GM12878 (cell line): ENCODE results near the gene GAPDHS. TPM values are rescaled to one million over a fixed set of nuclear protein-coding genes. Genes with fewer than 3 reads are reported as not detected.

Experiments
- ATAC-seq: fragments of 200-7000 bp; cut with Tn5 transposase; 3 replicates; pipeline ENCODE4 v1.9.1; 2020; ENCODE audit warnings: mild to moderate bottlenecking, moderate library complexity
- BruUV-seq: library from RNA; stranded (reverse); fragments of 400-500 nt; replicated peaks from 2 replicates; lab custom pipeline; 2021; lab: Mats Ljungman, UMichigan
- CTCF ChIA-PET: fragments of 300-600 bp; sonication (Branson Sonifier 250); formaldehyde crosslinking; extraction: SDS; loops from one replicate; lab custom pipeline; 2021; ENCODE audit warnings: inconsistent platforms; lab: Yijun Ruan, JAX
- POLR2A ChIA-PET: fragments of 350-600 bp; formaldehyde crosslinking; extraction: SDS; loops from one replicate; lab custom pipeline; 2021; ENCODE audit warnings: inconsistent platforms; lab: Charles Lee
- RAD21 ChIA-PET: fragments of 300-600 bp; sonication (Branson Sonifier 250); formaldehyde crosslinking; loops from one replicate; lab custom pipeline; 2023; ENCODE audit warnings: antibody characterized with exemption; ENCODE audit not compliant: unreplicated experiment; lab: Charles Lee
- SMC1A ChIA-PET: fragments of 300-600 bp; sonication (Branson Sonifier 250); formaldehyde crosslinking; loops from one replicate; lab custom pipeline; 2023; ENCODE audit not compliant: unreplicated experiment, uncharacterized antibody; lab: Charles Lee
- DNase-seq: peaks from one replicate; pipeline ENCODE4 v3.0.0-alpha.2; 2011; ENCODE audit warnings: low read depth, low spot score
- FAIRE-seq: peaks from 3 replicates; lab custom pipeline; 2011; peaks lifted over from hg19 to GRCh38; lab: Jason Lieb, UNC
- H2AFZ ChIP-seq: 2 replicates; pipeline ENCODE4 v1.6.0; 2011; ENCODE audit warnings: low read depth, low read length, control low read depth; ENCODE audit not compliant: control insufficient read depth
- H3K27ac ChIP-seq: 2 replicates; pipeline ENCODE4 v1.5.1; 2011; ENCODE audit warnings: control low read depth; ENCODE audit not compliant: control insufficient read depth, insufficient read depth
- H3K27me3 ChIP-seq, 2 experiments: replicated peaks in 1 of 2; 2 replicates each; pipeline versions ENCODE4 v1.6.0 to v1.6.1; 2011; ENCODE audit warnings: low read length in 1 of 2; ENCODE audit not compliant: control insufficient read depth in 2 of 2, insufficient read depth in 2 of 2
- H3K36me3 ChIP-seq, 2 experiments: 2 replicates each; pipeline ENCODE4 v1.5.1; 2011; ENCODE audit warnings: low read length in 1 of 2; ENCODE audit not compliant: control insufficient read depth in 2 of 2, insufficient read depth in 2 of 2
- H3K4me1 ChIP-seq: 2 replicates; pipeline ENCODE4 v1.6.1; 2011; ENCODE audit warnings: mild to moderate bottlenecking, low read length, moderate library complexity, mixed read lengths; ENCODE audit not compliant: control insufficient read depth, insufficient read depth
- H3K4me2 ChIP-seq: 2 replicates; pipeline ENCODE4 v1.6.0; 2011; ENCODE audit warnings: control low read depth; ENCODE audit not compliant: control insufficient read depth, insufficient read depth
- H3K4me3 ChIP-seq: fragments of 200-600 bp; sonication (generic); 2 replicates; pipeline ENCODE4 v1.5.1; 2016
- H3K79me2 ChIP-seq: 2 replicates; pipeline ENCODE4 v1.6.0; 2011; ENCODE audit warnings: low read length; ENCODE audit not compliant: control insufficient read depth, insufficient read depth
- H3K9ac ChIP-seq: 2 replicates; pipeline ENCODE4 v1.8.0; 2011; ENCODE audit warnings: low read length, control low read depth, mixed read lengths; ENCODE audit not compliant: control insufficient read depth, insufficient read depth
- H3K9me3 ChIP-seq: replicated peaks from 3 replicates; pipeline ENCODE4 v1.5.1; 2011; ENCODE audit warnings: mild to moderate bottlenecking, low read length; ENCODE audit not compliant: control insufficient read depth, insufficient read depth
- H4K20me1 ChIP-seq: 2 replicates; pipeline ENCODE4 v1.6.0; 2011; ENCODE audit not compliant: control insufficient read depth, insufficient read depth
- BMI1 ChIP-seq: fragments of 450-650 bp; IDR thresholded peaks from 2 replicates; pipeline ENCODE4 v1.6.1; 2016; ENCODE audit warnings: mild to moderate bottlenecking, moderate library complexity, borderline replicate concordance
- CREB1 ChIP-seq: IDR thresholded peaks from 2 replicates; pipeline ENCODE4 v1.6.1; 2012; ENCODE audit warnings: low read depth, mild to moderate bottlenecking, inconsistent platforms
- EZH2 ChIP-seq: IDR thresholded peaks from 2 replicates; pipeline ENCODE4 v1.6.1; 2012; ENCODE audit warnings: low read depth, mild to moderate bottlenecking, control low read depth, inconsistent platforms, low read length, borderline replicate concordance; ENCODE audit not compliant: control insufficient read depth
- MYC ChIP-seq: IDR thresholded peaks from 2 replicates; pipeline ENCODE4 v1.6.1; 2011; ENCODE audit warnings: mild to moderate bottlenecking, low read length, moderate library complexity, inconsistent platforms; ENCODE audit not compliant: insufficient read depth, insufficient replicate concordance, insufficient read length, severe bottlenecking
- PAX8 ChIP-seq: fragments of 450-650 bp; IDR thresholded peaks from 2 replicates; pipeline ENCODE4 v1.6.1; 2017; ENCODE audit warnings: mild to moderate bottlenecking, moderate library complexity
- RFX5 ChIP-seq: IDR thresholded peaks from 2 replicates; pipeline ENCODE4 v1.6.1; 2011; ENCODE audit warnings: low read depth, low read length, improper control_type of control experiment
- SREBF1 ChIP-seq: IDR thresholded peaks from 2 replicates; pipeline ENCODE4 v1.6.1; 2012; ENCODE audit warnings: mild to moderate bottlenecking, low read length
- WGBS: methylation state at CpG from one replicate; pipeline ENCODE4 v1.1.6; 2016; ENCODE audit warnings: low lambda C conversion rate; ENCODE audit not compliant: insufficient replicate concordance, insufficient coverage; ENCODE audit errors: missing lambda C conversion rate; 5-methylcytosine and 5-hydroxymethylcytosine counted together
- in situ Hi-C: fragments of 300-500 bp; cut with MboI; formaldehyde crosslinking; loops from 9 replicates; pipeline ENCODE4 v1.14.3; 2018; ENCODE audit warnings: mixed read lengths
- intact Hi-C: fragments of 100-400 bp; cut with micrococcal nuclease; formaldehyde crosslinking; loops from one replicate; pipeline ENCODE4 v1.14.2; 2022; ENCODE audit not compliant: unreplicated experiment
- polyA plus RNA-seq, 11 experiments: library from polyadenylated mRNA; depleted of rRNA in 4 of 11; unstranded in 6 of 11; stranded (reverse) in 5 of 11; fragments of >200 nt; fragmentation: Nextera tagmentation in 4 of 11; fragmentation: Illumina TruSeq in 1 of 11; extraction: Ambion mirVana in 4 of 11; extraction: Trizol in 1 of 11; gene quantifications; 1 replicate in 1 of 11; 2 replicates in 10 of 11; pipeline versions ENCODE4 v1.2.1 to v1.2.3, GENCODE V29; 2011 to 2016; ENCODE audit warnings: inconsistent platforms in 2 of 11, missing spikeins in 2 of 11, low read depth in 1 of 11
- total RNA-seq, 4 experiments: library from RNA; depleted of rRNA in 3 of 4; stranded (reverse); fragments of >200 nt in 3 of 4; fragmentation: Illumina TruSeq in 1 of 4; extraction: Trizol in 1 of 4; gene quantifications; 2 replicates each; pipeline versions ENCODE4 v1.2.1 to v1.2.3, GENCODE V29; 2013 to 2021
- TF ChIP-seq, protein P1 (sequence below): fragments of 450-650 bp; IDR thresholded peaks from 2 replicates; pipeline ENCODE4 v1.6.1; 2017; ENCODE audit warnings: mild to moderate bottlenecking, low read depth, inconsistent platforms; ENCODE audit not compliant: poor library complexity, severe bottlenecking
- TF ChIP-seq, protein P2 (sequence below): fragments of 150-350 bp; IDR thresholded peaks from 2 replicates; pipeline ENCODE4 v1.6.1; 2014; ENCODE audit warnings: mild to moderate bottlenecking, low read depth, low read length

GAPDHS gene
- total and polyA plus RNA-seq, 10 of the 15 experiments (the other 5 are each of a cell fraction or from before 2014, with no cell fraction given): 0.08 TPM; not detected in 9

DNA sequence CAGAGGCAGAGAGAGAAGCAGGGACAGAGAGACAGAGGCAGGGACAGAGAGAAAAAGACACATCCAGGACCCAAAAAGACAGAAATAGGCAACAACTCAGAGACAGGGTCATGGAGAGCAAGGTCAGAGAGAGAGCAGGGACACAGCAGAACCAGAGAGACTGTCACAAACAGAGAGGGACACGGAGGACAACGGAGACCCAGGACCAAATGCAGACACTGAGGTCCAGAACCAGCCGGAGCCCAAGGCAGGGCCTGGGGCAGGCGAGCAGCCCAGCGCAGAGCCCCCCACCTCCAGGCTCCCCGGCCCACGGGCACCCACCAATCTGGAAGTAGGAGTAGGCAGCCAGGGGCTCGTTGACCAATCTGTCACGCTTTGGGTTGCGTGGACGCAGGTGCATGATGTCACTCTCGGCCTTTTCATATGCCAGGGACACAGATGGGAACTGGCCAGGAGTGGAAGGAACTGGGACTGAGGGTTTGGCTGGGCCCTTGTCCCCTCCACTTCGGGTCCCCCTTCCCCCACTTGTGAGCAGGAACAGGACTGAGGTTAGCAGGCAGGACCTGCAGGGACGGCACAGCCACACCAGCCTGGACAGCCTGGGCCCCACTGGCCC is 20.2 kb downstream of the GAPDHS start:
- Histone ChIP-seq H3K9me3 (no peaks in the 10 kb centered on the region; the same call in 2 of the 3 replicates), H3K36me3 (no peaks in the 10 kb centered on the region; a peak in 1 of 4 replicates), H3K27me3 (no peaks in the 10 kb centered on the region; a peak in 2 of 4 replicates), H3K9ac (no peak overlapping the region), H4K20me1 (no peaks in the 10 kb centered on the region), H2AFZ (no peak overlapping the region), H3K4me2 (no peak overlapping the region), H3K79me2 (no peaks in the 10 kb centered on the region), H3K4me1 (peaks cover 6% of the 10 kb centered on the region), H3K4me3 (no peak overlapping the region), H3K27ac (no peak overlapping the region)
- in situ Hi-C loops: no loop called here
- ChIA-PET RAD21 (no interaction called here), SMC1A (no interaction called here), POLR2A (no interaction called here), CTCF (no interaction called here)
- BruUV-seq: no TSS peak
- TF ChIP-seq SREBF1: no peak
- TF ChIP-seq BMI1: no peak
- TF ChIP-seq RFX5: no peak
- TF ChIP-seq, protein P1, sequence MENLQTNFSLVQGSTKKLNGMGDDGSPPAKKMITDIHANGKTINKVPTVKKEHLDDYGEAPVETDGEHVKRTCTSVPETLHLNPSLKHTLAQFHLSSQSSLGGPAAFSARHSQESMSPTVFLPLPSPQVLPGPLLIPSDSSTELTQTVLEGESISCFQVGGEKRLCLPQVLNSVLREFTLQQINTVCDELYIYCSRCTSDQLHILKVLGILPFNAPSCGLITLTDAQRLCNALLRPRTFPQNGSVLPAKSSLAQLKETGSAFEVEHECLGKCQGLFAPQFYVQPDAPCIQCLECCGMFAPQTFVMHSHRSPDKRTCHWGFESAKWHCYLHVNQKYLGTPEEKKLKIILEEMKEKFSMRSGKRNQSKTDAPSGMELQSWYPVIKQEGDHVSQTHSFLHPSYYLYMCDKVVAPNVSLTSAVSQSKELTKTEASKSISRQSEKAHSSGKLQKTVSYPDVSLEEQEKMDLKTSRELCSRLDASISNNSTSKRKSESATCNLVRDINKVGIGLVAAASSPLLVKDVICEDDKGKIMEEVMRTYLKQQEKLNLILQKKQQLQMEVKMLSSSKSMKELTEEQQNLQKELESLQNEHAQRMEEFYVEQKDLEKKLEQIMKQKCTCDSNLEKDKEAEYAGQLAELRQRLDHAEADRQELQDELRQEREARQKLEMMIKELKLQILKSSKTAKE: no peak
- TF ChIP-seq, protein P2, sequence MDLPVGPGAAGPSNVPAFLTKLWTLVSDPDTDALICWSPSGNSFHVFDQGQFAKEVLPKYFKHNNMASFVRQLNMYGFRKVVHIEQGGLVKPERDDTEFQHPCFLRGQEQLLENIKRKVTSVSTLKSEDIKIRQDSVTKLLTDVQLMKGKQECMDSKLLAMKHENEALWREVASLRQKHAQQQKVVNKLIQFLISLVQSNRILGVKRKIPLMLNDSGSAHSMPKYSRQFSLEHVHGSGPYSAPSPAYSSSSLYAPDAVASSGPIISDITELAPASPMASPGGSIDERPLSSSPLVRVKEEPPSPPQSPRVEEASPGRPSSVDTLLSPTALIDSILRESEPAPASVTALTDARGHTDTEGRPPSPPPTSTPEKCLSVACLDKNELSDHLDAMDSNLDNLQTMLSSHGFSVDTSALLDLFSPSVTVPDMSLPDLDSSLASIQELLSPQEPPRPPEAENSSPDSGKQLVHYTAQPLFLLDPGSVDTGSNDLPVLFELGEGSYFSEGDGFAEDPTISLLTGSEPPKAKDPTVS: no peak
- TF ChIP-seq PAX8: no peak
- TF ChIP-seq EZH2: no peak
- no peak for TF ChIP-seq CREB1
- TF ChIP-seq MYC: no peak
- 43% methylated on average over 14 of the region's 14 CpGs for WGBS
- intact Hi-C loops: no loop called here
- no peak for ATAC-seq
- FAIRE-seq: no peak
- DNase-seq: no peak
